GM20431 (cell line): ENCODE data around the gene NOL4L.

Source experiments
- in situ Hi-C: fragments of 300-500 bp; cut with MseI, MboI; formaldehyde crosslinking; loops from one replicate; pipeline ENCODE4 v1.15.0; 2020; ENCODE audit warnings: low sequenced_read_pairs; ENCODE audit not compliant: unreplicated experiment

The NOL4L gene

DNA sequence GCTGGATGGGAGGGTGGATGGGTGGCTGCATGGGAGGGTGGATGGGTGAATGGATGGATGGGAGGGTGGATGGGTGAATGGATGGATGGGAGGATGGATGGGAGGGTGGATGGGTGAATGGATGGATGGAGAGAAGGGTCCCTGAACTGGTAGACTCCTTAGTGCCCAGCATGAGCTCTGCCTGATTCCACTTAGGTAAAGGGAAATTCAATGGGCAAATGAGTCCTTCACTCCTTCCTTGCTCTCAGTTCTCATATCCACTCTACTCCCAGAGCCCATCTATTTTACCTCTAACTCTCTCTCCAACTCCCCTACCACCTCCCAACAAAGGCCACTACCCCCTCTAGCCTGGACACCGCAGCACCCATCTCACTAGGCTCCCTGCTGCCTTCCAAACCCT lies 29.2 kb upstream of the NOL4L start:
- in situ Hi-C loops, result no loop called here

DNA sequence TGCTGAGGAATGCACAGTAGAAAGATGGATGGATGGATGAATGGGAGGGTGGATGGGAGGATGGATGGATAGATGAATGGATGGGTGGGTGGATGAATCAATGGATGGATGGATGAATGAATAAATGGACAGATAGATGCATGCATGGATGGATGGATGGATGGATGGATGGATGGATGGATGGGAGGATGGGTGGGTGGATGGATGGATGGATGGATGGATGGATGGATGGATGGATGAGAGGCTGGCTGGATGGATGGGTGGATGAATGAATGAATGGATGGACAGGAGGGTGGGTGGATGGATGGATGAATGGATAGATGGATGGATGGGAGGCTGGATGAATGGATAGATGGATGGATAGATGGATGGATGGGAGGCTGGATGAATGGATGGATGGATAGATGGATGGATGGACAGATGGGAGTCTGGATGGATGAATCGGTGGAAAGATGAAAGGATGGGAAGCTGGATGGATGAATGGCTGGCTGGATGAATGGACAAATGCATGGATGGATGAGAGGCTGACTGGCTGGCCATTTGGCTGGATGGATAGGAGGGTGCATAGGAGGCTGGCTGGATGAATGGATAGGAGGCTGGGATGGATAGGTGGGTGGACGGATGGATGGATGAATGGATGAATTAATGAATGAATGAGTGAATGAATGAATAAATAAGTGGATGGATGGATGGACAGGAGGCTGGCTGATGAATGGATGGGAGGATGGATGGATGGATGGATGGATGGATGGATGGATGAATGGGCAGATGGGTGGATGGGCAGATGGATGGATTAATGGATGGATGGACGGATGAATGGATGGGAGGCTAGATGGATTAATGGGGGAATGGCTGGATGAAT lies 28.3 kb upstream of the NOL4L start:
- in situ Hi-C loops, result no loop called here

DNA sequence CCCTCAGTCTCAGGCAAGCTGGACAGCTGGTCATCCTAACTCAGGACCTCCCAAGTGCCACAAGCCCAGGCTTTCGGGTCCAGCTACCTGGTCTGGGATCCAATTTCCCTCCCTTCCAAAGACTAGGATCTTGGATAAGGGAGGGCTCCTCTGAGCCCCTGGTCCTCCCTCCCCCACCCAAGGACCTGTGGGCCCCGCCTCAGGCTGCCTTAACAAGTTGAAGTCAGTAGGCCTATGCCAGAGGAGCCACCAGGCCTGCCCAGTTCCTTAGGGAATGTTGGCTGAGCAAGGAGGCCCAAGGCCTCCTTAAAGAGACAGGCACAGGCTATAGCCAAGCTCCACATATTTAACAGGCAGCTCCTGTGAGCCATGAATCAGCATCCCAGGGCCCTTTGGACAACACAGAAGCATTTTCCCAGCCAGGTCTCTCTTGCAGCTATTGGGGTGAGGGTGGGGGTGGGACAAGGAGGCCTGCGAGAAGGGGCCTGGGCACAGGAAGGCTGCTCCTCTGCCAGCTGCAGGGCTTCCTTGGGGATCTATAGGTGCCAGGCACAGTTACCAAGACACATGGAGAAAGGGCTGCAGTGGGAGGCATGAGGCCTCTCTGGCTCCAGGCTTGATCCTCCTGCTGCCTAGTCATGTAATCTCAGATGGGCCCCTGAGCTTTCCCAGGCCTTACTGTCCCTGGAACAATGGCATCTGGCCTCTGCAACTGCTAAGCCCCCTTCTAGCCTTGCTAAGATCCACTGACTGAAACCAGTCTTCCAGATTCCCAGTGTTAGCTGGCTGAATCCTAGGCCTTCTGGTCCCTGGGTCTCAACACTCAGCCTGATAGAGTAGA lies 27.4 kb upstream of the NOL4L start:
- in situ Hi-C loops, result no loop called here

DNA sequence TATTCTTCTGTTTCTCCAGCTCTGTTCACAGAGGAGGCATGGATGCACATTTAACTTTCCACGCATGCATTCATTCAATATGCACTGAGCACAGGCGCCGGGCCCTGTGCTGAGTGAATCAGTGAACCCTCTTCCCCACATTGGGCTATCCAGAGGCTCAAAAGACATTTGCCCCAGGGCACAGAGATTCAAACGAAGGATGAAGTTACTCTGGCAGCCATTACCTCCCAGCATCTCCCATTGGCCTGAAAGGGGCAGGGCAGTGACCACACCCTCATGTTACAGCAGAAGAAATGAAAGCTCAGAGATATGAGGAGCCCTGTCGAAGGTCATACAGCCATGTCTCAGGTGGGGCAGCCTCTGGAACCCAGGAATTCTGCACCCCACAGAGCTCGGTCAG lies 26.7 kb upstream of the NOL4L start:
- in situ Hi-C loops, result no loop called here

DNA sequence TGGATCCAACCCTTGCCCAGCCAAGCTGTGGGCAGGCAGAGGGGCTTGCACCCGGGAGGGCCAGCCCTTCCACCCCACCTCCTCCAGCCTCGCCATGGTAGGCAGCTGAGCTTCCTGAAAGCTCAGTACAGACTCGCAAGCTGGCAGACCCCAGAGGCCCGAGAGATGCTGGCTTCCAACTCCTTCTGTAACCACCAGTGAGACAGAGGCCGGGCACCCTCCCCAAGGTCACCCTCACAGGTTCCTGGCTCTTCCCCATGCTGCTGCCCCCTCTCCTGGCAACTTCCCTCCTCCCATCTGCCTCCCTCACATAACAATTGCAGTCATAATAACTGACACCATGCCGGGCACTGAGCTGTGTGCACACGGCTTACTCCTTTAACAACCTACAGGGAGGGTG lies 26.2 kb upstream of the NOL4L start:
- in situ Hi-C loops, result no loop called here

DNA sequence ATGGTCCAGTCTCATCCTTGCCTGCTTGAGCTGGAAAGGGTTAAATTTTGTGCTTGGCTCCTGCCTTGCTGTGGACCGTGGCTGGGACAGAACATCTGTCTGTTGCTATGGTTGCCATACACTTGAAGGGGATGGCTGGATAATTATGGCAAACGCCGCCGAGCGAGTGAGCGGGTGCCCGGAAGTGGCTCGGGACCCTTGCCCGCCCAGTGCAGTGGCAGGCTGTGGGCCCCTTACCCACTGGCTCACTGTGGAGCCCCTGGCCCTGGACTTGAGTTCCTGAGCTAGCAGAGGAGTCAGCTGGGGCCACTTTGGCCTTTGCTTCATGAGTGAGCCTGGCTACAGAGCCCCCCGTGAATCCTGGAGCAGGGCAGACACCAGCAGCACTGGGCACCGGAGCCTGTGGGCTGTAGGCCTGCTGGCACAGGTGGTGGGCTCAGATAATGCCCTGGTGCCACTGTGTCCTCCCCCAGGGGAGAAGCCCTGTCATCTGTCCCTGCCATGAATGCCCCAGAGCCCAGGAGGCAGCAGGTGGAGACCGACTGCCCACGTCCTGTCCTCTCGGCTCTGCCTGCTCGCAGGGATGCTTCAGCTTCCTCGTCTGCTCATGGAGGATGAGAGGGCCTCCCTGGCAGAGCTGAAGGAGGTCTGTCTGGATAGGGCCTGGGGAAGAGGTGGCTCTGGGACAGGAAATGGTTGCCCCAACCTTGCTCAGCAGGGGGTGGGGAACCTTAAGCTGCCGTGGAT lies 25.5 kb upstream of the NOL4L start:
- in situ Hi-C loops, result no loop called here

DNA sequence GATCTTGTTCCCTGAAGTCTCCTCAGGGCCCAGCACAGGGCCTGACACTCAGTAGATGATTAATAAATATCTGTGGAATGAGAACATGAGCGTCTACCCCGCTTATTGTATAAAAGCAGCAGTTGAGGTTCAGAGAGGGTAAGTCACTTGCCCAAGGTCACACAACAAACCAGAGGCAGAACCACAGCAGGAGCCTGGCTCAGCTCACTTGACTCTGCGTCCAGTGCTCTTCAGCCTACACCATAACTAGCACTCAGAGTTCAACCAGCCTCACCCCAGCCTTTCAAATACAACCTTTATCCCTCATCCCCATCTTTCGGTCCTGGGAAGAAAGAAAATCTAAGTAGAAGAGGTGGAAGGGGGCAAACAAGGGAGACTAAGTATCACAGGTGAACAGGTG lies 24.9 kb upstream of the NOL4L start:
- in situ Hi-C loops, result no loop called here

DNA sequence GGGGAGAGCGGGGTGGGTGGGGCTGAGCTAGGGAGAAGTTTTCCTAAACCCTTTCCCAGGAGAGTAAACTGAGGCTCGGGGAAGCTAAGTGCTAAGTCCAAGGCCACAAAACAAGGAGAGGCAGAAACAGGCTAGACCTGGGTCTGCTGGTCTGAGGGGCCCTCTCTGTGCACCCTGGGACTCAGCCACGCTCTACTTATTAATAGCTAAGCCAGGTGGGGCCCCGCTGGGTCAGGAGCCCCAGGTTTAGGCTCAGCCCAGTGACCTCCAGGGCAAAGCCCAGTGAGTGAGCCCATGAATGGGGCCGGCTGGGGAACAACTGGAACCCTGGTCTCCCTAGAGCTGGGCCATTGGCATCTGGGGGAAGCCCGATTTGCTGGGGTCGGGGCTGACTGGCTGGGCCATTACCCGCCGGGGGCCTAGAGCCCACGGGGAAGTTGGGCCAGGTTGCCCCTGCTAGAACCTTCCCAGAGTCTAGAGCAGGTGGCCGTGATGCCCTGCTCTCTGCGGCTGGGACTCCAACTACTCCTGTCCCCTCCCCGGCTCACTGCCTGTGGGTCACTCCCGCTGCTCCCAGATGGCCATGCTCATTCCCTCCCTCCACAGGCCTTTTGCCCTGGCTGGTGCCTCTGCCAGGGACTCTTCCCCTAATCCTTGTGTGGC lies 24.1 kb upstream of the NOL4L start:
- in situ Hi-C loops, result no loop called here

DNA sequence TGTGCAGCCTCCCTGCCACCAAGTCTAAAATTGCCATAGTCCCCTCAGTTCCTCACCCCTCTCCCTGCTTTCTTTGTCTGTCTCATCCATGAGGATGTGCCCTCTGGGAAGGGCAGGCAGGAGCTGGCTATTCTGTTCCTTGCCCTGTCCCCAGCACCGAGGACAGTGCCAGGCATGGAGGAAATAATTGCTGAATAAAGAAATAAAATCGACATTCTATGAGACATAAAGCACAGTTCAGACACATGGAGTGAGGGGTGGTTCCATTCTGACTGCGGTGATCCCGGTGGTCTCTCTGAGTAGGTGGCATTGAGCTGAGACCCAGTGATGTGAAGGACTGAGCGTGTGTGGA lies 23.5 kb upstream of the NOL4L start:
- in situ Hi-C loops, result no loop called here

DNA sequence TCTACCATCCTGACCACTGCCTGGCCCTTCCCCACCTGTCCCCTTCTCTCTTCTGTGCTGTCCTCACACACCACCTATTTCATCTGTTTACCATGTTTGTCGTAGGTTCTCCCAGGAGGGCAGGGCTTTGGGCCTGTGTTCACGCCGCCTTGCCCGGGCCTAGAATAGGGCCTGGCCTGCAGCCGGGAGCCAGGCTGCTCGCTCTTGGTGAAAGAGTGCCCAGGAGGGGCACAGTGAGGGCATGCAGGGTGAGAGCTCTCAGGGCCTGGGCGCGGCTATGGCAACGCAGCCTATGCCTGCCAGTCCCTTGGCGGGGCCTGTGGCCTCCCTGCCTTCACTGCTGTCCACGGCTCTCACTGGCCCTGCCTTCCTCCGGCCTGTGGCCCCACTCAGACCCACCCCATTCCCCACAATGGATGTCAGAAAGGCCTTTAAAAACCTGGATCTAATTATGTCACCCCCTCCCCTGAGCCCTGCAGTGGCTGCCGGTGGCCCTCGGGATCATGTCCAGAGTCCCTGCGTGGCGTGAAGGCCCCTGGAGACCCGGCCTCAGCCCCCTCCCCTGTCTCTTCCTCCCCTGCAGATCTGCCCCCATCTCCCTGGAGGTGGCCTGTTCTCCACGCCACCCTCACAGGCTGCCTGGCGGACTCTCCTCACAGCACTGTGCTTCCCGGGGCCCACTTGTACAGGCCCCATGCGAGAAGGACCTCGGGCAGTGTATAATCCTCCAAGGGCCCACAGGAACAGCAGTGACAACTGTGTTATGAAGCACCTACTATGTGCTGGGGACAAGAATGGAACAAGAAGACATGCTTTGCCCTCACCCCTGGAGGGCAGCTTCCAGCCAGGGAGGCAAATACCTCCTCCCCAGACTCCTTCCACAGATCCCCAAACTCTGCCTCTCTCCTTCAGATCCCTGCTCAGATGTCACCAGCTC lies 22.9 kb upstream of the NOL4L start:
- in situ Hi-C loops, result no loop called here

DNA sequence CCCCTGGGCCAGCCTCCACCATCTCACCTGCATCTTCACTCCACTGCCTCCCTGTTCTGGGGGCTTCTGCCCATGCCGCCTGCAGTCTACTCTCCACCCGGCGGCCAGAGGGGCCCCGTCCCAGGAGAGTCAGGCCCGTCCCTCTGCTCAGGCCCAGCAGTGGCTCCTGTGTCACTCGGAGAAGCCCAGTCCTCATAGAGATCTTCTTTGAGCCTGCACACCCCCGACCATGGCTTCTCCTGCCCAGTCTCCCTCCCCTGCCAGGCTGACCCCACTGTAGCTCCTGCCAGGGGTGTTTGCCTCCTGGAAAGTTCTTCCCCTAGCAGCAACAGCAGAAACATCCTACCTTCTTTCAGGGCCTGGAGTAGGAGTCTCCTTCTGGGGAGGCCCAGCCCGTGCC lies 22.2 kb upstream of the NOL4L start:
- in situ Hi-C loops, result no loop called here

DNA sequence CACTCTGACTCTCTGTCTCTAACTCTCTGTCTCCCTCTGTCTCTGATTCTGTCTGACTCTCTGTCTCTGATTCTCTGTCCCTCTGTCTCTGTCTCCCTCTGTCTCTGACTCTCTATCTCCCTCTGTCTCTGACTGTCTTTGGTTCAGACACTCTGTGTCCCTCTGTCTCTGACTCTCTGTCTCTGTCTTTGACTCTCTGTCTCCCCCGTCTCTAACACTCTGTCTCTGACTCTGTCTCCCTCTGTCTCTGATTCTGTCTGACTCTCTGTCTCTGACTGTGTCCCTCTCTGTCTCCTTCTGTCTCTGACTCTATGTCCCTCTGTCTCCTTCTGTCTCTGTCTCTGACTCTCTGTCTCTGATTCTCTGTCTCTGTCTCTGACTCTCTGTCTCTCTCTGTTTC lies 21.7 kb upstream of the NOL4L start:
- in situ Hi-C loops, result no loop called here

DNA sequence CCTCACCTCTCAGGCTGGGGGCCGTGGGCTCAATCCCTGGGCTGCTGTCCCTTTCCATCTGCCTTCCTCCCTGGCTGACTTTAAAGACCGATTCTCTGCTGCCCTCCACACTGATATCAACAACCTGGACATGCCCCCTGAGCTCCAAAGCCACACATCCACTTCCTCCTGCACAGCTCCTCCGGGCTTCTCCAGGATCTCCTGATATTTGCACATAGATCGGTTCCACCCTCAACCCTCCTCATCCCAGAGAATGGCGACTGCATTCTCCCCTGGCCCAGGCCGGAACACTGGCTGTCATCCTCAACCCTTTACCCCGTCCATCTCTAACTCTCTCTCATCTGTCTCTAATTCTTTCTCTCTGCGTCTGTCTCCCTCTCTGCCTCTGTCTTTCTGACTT lies 21.0 kb upstream of the NOL4L start:
- in situ Hi-C loops, result no loop called here

DNA sequence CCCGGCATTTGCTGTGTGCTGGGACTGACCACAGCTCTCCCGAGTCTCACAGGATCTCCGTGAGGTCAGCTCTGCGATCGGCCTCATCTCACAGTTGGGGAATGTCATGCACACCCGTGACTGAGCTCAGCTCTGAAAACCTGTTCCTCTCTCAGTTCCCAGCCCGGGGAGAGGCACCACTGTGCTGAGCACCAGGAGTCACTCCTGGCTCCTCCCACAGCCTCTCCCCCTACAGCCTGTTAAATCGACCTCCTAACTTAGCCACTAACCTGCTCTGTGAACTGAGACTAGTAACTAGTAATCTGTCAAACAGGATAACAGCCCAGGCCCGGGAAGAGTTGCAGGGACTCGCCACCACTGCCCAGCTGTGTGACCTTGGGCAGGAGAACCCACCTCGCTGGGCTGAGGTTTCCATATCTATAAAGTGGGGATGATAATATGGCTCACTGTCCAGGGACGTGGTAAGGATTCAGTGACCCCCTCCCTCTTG lies 20.1 kb upstream of the NOL4L start:
- in situ Hi-C loops, result no loop called here

DNA sequence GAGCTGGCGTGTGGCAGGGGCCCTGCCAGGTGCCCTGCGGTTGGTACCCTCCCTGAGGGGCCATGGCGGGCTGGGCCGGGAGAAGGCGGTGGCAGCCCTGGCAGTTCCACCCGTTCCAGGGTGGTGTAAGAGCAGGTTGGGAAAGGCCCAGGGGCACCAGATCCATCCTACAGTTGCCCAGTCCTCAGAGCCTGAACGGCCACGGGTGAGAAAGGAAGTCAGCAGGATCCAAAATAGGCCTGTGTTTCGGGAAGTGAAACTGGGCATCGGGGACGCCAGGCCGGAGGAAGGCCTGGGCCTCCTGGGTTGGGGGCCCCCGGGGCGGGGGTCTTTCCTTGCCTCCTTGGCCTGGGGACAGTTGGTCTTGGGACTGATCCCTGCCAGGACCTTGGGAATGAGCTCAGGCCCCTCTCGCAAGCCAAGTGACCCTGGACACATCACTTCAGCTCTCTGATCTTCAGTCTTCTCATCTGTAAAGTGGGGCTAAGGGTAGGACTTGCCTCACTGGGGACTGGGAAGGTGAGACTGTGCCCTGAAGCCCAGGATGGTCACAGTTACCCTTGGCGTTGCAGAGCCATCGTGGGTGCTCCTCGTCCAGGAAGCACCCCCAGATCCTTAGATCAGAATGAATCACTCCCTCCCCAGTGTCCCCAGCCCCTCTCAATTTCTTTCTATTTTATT lies 18.1 kb upstream of the NOL4L start:
- in situ Hi-C loops, result no loop called here

DNA sequence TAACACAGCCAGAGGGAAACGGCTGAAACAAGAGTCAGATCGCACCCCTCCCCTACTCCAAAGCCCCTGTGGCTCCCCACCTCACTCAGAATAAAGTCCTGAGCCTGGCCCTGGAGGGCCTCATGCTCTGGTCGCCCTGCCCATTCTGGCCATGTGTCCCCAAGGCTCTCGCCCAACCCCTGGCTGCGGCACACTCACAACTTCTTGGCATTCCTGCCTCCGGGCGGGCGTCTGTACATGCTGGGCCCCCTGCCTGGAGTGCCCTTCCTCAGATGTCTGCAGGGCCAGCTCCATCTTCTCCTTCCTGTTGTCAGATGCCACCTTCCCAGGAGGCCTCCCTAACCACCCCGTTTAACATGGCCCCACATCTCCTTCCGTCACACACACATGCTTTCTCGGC lies 17.1 kb upstream of the NOL4L start:
- in situ Hi-C loops, result no loop called here

DNA sequence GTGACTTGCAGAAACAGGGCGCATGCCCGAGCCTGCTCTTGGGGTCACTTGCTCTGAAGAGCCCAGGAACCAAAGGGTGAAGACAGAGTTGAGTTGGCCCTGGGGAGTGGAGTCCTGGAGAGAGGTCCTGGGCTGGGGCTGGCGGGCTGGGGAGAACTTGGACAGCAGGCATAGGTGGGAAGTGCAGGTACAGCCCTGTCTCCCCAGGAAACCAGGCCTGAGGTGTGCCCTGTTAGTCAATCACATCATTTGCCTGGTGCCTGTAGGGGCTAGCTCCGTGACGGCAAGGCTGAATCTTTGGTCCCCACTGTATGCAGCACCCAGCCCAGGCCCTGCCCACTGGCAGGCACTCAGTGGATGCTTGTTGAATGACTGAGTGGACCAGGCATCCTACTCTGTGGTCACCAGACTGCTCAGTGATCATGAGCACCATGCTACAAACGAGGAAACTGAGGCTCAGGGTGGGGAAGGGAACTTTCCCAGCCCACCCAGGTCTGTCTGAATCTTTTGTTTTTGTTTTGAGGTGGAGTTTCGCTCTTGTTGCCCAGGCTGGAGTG lies 15.6 kb upstream of the NOL4L start:
- in situ Hi-C loops, result no loop called here

DNA sequence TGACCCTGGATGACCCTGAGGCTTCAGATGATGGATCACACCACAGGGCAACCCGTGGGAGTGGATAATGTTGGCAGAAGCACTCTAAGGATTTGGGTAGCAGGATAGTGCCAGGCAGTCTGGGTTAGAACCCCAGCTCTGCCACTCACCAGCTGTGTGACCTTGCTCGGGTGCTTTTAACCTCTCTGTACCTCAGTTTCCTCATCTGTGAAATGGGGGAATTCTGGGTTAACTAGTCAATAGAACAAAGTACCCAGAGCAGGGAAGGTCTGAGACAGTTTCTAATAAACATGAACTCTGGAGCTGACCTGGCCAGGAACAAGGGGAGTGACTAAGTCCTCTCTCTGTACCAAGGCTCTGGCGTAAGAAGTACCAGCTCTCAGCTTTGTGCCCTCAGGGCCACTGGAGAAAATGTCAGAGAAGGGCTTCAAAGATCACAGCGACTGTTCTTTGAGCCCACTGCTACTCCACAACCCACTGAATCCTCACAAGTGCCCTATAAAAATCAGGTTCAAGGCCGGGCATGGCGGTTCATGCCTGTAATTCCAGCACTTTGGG lies 14.7 kb upstream of the NOL4L start:
- in situ Hi-C loops, result no loop called here
